Vagina (tissue), 2 donors: ENCODE measurements around the gene VSTM2B. TPM values are rescaled to one million over a fixed set of nuclear protein-coding genes. Genes with fewer than 3 reads are reported as not detected.

Source experiments
- DNase-seq, 2 donors: peaks; one replicate each; pipeline ENCODE4 v3.0.0-alpha.2; 2017; ENCODE audit errors: extremely low spot score in 2 of 2
- H3K27ac ChIP-seq: fragments of 200-600 bp; sonication (generic); one replicate; pipeline ENCODE4 v1.5.1; 2019
- H3K27me3 ChIP-seq: fragments of 200-600 bp; sonication (generic); one replicate; pipeline ENCODE4 v1.5.1; 2019
- H3K36me3 ChIP-seq, 2 donors: fragments of 200-600 bp; sonication (generic); one replicate each; pipeline ENCODE4 v1.5.1; 2017 to 2019
- H3K4me1 ChIP-seq: fragments of 200-600 bp; sonication (generic); one replicate; pipeline ENCODE4 v1.5.1; 2019
- H3K4me3 ChIP-seq, 2 donors: fragments of 200-600 bp; sonication (generic); 1 replicate in 1 of 2; 2 replicates in 1 of 2; pipeline ENCODE4 v1.5.1; 2016 to 2019
- H3K9me3 ChIP-seq: fragments of 200-600 bp; sonication (generic); one replicate; pipeline ENCODE4 v1.5.1; 2019
- POLR2A ChIP-seq, 2 donors: fragments of 450-650 bp; IDR thresholded peaks; one replicate each; pipeline ENCODE4 v1.6.1; 2017; ENCODE audit warnings: antibody characterized with exemption in 2 of 2, mild to moderate bottlenecking in 2 of 2, moderate library complexity in 2 of 2
- POLR2AphosphoS5 ChIP-seq, 2 donors: sonication (generic); formaldehyde crosslinking; IDR thresholded peaks; one replicate each; pipeline ENCODE4 v1.9.0; 2017; ENCODE audit warnings: antibody characterized with exemption in 2 of 2, mild to moderate bottlenecking in 2 of 2, low read depth in 1 of 2; ENCODE audit not compliant: insufficient read depth in 1 of 2
- intact Hi-C: fragments of 100-400 bp; cut with DNase I; formaldehyde crosslinking; loops from one replicate; pipeline ENCODE4 v1.15.1; 2023
- total RNA-seq: library from RNA; depleted of rRNA; stranded (reverse); fragments of >200 nt; gene quantifications from one replicate; pipeline ENCODE4 v1.2.3, GENCODE V29; 2016
- TF ChIP-seq, protein P1 (sequence below), 3 experiments: fragments of 450-650 bp in 2 of 3; fragments of 200-600 bp in 1 of 3; sonication (generic) in 1 of 3; IDR thresholded peaks; one replicate each; pipeline ENCODE4 v1.5.1; 2017 to 2019; ENCODE audit warnings: antibody characterized with exemption in 3 of 3, mild to moderate bottlenecking in 2 of 3, moderate library complexity in 2 of 3

The VSTM2B gene
- total RNA-seq, 1 donor from 2014 or later = 0.98 TPM

DNA sequence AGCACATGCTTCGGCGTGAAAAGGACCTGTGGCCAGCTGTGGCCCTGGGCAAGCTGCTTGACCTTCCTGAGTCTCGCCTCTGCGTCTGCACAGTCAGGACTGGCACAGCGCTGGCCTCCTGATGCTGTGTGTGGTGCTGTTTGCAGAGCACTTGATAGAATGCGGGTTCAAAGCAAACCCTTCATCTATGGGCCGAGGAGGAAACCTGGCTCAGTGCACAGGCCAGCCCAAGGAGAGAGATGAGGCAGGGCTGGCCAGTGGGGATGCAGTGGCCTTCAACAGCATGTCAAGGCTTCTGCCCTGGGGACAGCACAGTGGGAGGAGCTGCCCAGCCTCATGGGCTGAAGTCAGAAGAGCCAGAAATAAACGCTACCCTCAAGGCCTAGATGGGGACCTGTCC lies 21.3 kb upstream of the VSTM2B start:
- no peak for TF ChIP-seq POLR2A (IDR thresholded peaks at IDR 0.05)
- TF ChIP-seq, protein P1, sequence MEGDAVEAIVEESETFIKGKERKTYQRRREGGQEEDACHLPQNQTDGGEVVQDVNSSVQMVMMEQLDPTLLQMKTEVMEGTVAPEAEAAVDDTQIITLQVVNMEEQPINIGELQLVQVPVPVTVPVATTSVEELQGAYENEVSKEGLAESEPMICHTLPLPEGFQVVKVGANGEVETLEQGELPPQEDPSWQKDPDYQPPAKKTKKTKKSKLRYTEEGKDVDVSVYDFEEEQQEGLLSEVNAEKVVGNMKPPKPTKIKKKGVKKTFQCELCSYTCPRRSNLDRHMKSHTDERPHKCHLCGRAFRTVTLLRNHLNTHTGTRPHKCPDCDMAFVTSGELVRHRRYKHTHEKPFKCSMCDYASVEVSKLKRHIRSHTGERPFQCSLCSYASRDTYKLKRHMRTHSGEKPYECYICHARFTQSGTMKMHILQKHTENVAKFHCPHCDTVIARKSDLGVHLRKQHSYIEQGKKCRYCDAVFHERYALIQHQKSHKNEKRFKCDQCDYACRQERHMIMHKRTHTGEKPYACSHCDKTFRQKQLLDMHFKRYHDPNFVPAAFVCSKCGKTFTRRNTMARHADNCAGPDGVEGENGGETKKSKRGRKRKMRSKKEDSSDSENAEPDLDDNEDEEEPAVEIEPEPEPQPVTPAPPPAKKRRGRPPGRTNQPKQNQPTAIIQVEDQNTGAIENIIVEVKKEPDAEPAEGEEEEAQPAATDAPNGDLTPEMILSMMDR (IDR thresholded peaks at IDR 0.05) = no peak
- no peak for TF ChIP-seq POLR2AphosphoS5 (IDR thresholded peaks at IDR 0.05; ENCODE audit: insufficient read depth in 1 of 2, low read depth in 1 of 2)
- Histone ChIP-seq H3K4me1 (peaks cover 5% of the 10 kb centered on the region), H3K36me3 (no peaks in the 10 kb centered on the region), H3K9me3 (no peaks in the 10 kb centered on the region), H3K4me3 (no peak overlapping the region), H3K27ac (no peak overlapping the region), H3K27me3 (no peaks in the 10 kb centered on the region)
- intact Hi-C loops = no loop called here
- no peak for DNase-seq

DNA sequence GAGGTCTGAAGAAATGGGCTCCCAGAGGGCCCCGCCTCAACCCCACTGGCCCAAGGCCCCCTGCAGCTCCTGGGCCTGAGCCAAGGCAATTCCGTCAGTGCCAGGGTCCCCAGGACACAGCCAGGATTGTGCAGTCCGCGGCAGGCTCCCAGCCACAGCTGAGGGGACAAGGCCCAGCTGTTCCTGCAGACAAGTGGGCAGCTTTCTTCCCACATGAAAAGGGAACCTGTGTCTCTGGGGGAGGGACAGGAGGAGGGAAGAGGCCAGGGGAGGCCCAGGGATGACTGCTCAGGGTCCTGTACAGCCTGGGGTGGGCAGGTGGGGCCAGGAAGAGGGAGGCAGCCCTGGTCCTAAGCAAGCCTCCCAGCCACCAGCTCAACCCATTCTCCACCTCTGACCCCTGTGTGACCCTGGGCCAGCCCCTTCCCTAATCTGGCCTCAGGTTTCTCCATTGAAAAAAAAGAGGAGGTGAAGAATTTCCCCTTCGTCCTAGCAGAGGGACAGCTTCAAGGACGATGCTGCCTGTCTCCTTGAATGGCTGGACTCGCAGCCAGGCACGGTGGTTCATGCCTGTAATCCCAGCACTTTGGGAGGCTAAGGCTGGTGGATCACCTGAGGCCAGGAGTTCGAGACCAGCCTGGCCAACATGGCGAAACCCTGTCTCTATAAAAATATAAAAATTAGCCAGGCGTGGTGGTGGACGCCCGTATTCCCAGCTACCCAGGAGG lies 20.5 kb upstream of the VSTM2B start:
- Histone ChIP-seq H3K36me3 (no peaks in the 10 kb centered on the region), H3K4me1 (peaks cover 5% of the 10 kb centered on the region), H3K4me3 (no peak overlapping the region), H3K9me3 (no peaks in the 10 kb centered on the region), H3K27ac (no peak overlapping the region), H3K27me3 (no peaks in the 10 kb centered on the region)
- DNase-seq = no peak
- intact Hi-C loops = no loop called here
- TF ChIP-seq, protein P1 (IDR thresholded peaks at IDR 0.05) = no peak
- TF ChIP-seq POLR2A (IDR thresholded peaks at IDR 0.05) (no peak), POLR2AphosphoS5 (IDR thresholded peaks at IDR 0.05; ENCODE audit: insufficient read depth in 1 of 2, low read depth in 1 of 2) (no peak)

GRCh38 chr19:29506619-29506911 lies 19.2 kb upstream of the VSTM2B start:
- no peak for DNase-seq
- TF ChIP-seq, protein P1 (IDR thresholded peaks at IDR 0.05) = no peak
- no peak for TF ChIP-seq POLR2AphosphoS5 (IDR thresholded peaks at IDR 0.05; ENCODE audit: insufficient read depth in 1 of 2, low read depth in 1 of 2)
- no peak for TF ChIP-seq POLR2A (IDR thresholded peaks at IDR 0.05)
- no peaks in the 10 kb centered on the region for H3K27me3 ChIP-seq

GRCh38 chr19:29507081-29507860 lies 18.5 kb upstream of the VSTM2B start:
- DNase-seq = no peak
- H3K27ac ChIP-seq = no peak overlapping the region
- no peaks in the 10 kb centered on the region for H3K9me3 ChIP-seq
- no peaks in the 10 kb centered on the region for H3K27me3 ChIP-seq
- no peak for TF ChIP-seq POLR2AphosphoS5 (IDR thresholded peaks at IDR 0.05; ENCODE audit: insufficient read depth in 1 of 2, low read depth in 1 of 2)
- TF ChIP-seq, protein P1 (IDR thresholded peaks at IDR 0.05) = no peak
- no peak for TF ChIP-seq POLR2A (IDR thresholded peaks at IDR 0.05)
- no peaks in the 10 kb centered on the region for H3K36me3 ChIP-seq
- peaks cover 5% of the 10 kb centered on the region for H3K4me1 ChIP-seq
- intact Hi-C loops = no loop called here
- no peak overlapping the region for H3K4me3 ChIP-seq

More at GRCh38 chr19:29506619-29506911, 19.2 kb upstream of the VSTM2B start:
- intact Hi-C loops = no loop called here
- no peaks in the 10 kb centered on the region for H3K36me3 ChIP-seq
- no peak overlapping the region for H3K4me3 ChIP-seq
- peaks cover 5% of the 10 kb centered on the region for H3K4me1 ChIP-seq
- no peak overlapping the region for H3K27ac ChIP-seq
- no peaks in the 10 kb centered on the region for H3K9me3 ChIP-seq

- H3K27me3 ChIP-seq = no peaks in the 10 kb centered on the region
- peaks cover 5% of the 10 kb centered on the region for H3K4me1 ChIP-seq
- H3K9me3 ChIP-seq = no peaks in the 10 kb centered on the region
- intact Hi-C loops = no loop called here
- TF ChIP-seq POLR2A (IDR thresholded peaks at IDR 0.05) (no peak), POLR2AphosphoS5 (IDR thresholded peaks at IDR 0.05; ENCODE audit: insufficient read depth in 1 of 2, low read depth in 1 of 2) (no peak)
- TF ChIP-seq, protein P1 (IDR thresholded peaks at IDR 0.05) = no peak
- H3K27ac ChIP-seq = no peak overlapping the region
- no peak overlapping the region for H3K4me3 ChIP-seq
- H3K36me3 ChIP-seq = no peaks in the 10 kb centered on the region
- no peak for DNase-seq
Observed at GRCh38 chr19:29508181-29508580, 17.6 kb upstream of the VSTM2B start.
